Measurements from ENCODE around the gene ANKRD34A.

ANKRD34A gene

GRCh38 chr1:145964328-145965118, at the start of gene ANKRD34A, which contains the start of gene POLR3GL:
TSS of gene ANKRD34A (minus strand) at chr1:145964575. CDS start at chr1:145961759, 2,816 bp downstream.
TSS of gene POLR3GL (plus strand) at chr1:145964690. CDS start at chr1:145974866, 10,176 bp downstream.
- peak; percentile 83 for DNase-seq (ENCODE audit: insufficient read length, low spot score)
- TF ChIP-seq POLR2A (IDR thresholded peaks at IDR 0.05; ENCODE audit: low read depth, low read length), result peak; percentile 73
- no peak for FAIRE-seq

DNA sequence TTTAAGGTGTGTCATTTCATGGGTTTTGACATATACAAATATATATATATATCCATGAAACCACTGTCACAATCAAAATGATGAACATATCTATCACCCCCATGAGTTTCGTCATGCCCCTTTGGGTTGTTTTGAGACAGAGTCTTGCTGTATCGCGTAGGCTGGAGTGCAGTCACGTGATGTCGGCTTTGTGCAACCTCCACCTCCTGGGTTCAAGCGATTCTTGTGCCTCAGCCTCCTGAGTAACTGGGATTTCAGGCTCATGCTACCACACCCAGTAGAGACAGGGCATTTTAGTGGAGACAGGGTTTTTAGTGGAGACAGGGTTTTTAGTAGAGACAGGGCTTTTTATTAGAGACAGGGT, 49.2 kb upstream of the ANKRD34A start:
- TF ChIP-seq POLR2A (IDR thresholded peaks at IDR 0.05; ENCODE audit: low read depth, low read length), result no peak
- FAIRE-seq (no peak), DNase-seq (ENCODE audit: insufficient read length, low spot score) (no peak)

- TF ChIP-seq POLR2A (IDR thresholded peaks at IDR 0.05; ENCODE audit: low read depth, low read length), result no peak
- FAIRE-seq (peak; percentile 72), DNase-seq (ENCODE audit: insufficient read length, low spot score) (peak; percentile 64)
Measured at GRCh38 chr1:146012703-146013558, 48.6 kb upstream of the ANKRD34A start.

DNA sequence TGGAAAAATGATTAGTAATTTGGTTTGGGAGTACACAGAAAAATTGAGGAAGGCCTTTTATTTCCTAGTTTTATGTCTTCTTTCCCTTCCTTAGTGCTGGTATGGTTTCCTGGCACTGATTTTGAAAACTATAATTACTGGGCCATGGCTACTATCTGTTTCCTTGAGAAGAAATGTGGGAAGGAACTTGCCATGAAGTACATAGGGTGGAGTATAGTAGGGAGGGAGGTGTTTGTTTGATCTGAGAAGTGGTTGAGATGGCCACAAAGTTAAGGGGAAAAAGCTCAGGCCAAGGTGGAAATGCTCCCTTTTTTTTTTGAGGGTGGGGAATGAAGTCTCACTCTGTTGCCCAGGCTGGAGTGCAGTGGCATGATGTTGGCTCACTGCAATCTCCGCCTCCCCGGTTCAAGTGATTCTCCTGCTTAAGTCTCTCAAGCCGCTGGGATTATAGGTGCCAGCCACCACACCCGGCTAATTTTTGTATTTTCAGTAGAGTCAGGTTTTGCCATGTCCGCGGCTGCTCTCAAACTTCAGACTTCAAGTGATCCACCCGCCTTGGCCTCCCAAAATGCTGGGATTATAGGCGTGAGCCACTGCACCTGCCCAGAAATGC, 45.9 kb upstream of the ANKRD34A start:
- DNase-seq (ENCODE audit: insufficient read length, low spot score) (no peak), FAIRE-seq (no peak)
- no peak for TF ChIP-seq POLR2A (IDR thresholded peaks at IDR 0.05; ENCODE audit: low read depth, low read length)

DNA sequence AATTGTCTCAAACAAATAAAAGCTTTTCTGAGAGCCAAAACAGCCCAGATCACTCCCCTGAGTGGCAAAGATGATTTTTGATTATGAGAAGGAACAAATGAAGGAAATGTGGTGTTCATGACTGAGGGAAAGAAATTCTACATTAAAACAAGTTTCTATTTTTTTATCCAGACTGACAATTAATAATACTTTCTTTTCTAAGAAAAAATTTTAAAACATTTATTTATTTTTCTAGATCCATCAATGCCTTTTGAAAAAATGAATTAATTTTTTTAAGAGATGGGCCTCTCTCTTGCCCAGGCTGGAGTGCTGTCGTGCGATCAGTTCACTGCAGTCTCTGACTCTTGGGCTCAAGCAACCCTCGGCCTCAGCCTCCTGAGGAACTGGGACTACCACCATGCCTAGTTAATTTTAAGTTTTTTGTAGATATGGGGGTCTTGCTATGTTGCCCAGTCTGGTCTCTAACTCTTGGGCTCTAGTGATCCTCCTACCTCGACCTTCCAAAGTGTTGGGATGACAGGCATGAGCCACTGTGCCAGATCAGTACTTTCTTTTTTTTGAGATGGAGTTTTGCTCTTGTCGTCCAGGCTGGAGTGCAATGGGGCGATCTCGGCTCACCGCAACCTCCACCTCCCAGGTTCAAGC, 43.2 kb upstream of the ANKRD34A start:
- no peak for TF ChIP-seq POLR2A (IDR thresholded peaks at IDR 0.05; ENCODE audit: low read depth, low read length)
- FAIRE-seq (no peak), DNase-seq (ENCODE audit: insufficient read length, low spot score) (no peak)

DNA sequence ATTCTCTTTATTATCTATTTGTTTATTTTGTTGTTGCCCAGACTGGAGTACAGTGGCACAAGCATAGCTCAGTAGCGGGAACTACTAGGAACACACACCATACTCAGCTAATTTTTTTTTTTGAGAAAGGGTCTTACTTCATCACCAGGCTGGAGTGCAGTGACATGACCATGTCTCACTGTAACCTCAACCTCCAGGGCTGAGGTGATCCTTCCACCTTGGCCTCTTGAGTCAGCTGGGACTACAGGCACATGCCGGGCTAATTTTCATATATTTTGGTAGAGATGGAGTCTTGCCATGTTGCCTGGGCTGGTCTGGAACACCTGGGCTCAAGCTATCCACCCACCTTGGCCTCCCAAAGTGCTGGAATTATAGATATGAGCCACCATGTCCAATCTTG, 37.3 kb upstream of the ANKRD34A start:
- TF ChIP-seq POLR2A (IDR thresholded peaks at IDR 0.05; ENCODE audit: low read depth, low read length), result no peak
- FAIRE-seq (no peak), DNase-seq (ENCODE audit: insufficient read length, low spot score) (no peak)

DNA sequence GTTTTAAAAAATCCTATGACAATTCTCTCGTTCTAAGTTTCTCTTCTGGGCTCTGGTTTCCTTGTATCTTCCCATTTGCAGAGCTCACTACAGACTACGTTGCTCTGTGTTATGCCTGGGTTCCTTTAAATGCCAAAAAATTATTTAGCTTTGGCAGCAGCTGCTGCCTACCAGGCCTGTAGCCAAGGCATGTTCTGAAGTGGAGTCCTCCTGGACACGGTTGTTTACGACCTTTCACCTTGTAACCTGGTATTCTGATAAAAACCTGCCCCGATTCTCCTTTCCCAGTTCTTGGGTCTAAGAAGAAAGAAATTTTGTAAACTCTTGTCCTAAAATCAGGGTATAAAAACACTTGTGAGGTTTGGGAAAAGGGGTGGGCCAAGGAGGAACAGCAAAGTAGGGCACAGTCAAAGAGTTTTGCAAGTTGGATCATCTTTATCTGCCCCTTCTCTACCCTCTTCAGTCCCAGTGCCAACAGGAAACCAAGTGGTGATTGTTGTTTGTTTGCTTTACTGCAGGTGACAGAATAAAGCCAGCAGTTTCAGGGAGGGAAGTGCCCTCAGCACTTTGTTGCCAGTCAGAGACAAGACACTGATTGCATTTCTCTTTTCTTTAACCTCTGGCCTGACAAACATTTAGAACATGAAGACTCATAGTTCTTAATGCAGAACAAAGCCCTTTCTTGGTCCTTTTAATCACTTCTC, 35.1 kb upstream of the ANKRD34A start:
- no peak for TF ChIP-seq POLR2A (IDR thresholded peaks at IDR 0.05; ENCODE audit: low read depth, low read length)
- no peak for DNase-seq (ENCODE audit: insufficient read length, low spot score)
- no peak for FAIRE-seq

DNA sequence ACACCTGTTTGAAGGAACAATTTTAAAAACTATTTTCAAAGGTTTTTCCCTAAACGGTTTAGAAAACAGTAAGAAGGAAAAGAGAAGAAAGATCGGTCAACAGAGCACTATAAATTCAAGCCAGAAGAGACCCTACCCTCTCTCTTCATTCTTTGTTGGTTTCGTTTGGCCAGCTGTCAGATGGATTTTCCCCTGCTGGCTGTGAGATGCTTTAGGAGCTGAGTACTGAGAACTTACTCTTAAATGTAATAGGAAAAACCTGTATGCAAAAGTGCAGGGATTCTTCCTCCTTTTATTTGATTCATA, 33.3 kb upstream of the ANKRD34A start:
- TF ChIP-seq POLR2A (IDR thresholded peaks at IDR 0.05; ENCODE audit: low read depth, low read length), result no peak
- no peak for FAIRE-seq
- DNase-seq (ENCODE audit: insufficient read length, low spot score), result no peak

DNA sequence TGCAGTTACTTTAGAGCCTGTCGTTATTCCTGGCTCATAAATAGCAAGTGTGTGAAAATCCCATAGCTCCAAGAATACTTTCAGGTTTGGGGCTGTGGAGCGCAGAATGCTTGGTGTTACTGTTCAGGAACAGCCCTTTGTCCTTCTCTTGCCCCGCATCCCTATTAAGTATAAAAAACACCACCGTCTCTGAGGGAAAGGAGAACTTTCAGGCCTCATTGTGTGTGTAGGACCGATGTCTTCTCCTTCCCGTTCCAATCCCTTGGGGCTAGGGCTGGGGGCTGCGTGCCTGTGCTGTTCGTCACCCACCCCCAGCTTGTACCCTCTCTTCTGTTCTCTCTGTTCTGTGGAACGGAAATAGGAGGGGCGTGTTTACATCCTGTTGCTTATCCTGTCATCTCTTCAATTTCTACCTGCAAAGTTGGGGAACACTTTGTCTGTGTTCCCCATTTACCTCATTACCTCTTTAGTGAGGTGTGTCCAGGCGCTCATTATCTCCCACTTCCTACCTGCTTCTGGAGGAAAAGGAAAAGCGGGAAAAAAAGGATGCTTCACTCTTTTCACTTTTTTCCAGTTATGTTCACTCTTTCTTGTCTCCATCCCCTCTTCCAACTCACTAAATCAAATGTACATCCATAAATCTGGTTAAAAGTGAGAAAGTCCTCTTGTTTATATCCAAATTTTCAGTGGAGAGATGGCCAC, 32.8 kb upstream of the ANKRD34A start:
- FAIRE-seq (no peak), DNase-seq (ENCODE audit: insufficient read length, low spot score) (no peak)
- no peak for TF ChIP-seq POLR2A (IDR thresholded peaks at IDR 0.05; ENCODE audit: low read depth, low read length)

GRCh38 chr1:145996433-145997015, 32.1 kb upstream of the ANKRD34A start, which contains the start of gene TXNIP:
TSS of gene TXNIP (minus strand) at chr1:145996579. CDS start at chr1:145996266, 313 bp downstream.
- peak; percentile 97 for DNase-seq (ENCODE audit: insufficient read length, low spot score)
- TF ChIP-seq POLR2A (IDR thresholded peaks at IDR 0.05; ENCODE audit: low read depth, low read length), result peak; percentile 48; the same call in 1 of the 2 replicates
- no peak for FAIRE-seq

DNA sequence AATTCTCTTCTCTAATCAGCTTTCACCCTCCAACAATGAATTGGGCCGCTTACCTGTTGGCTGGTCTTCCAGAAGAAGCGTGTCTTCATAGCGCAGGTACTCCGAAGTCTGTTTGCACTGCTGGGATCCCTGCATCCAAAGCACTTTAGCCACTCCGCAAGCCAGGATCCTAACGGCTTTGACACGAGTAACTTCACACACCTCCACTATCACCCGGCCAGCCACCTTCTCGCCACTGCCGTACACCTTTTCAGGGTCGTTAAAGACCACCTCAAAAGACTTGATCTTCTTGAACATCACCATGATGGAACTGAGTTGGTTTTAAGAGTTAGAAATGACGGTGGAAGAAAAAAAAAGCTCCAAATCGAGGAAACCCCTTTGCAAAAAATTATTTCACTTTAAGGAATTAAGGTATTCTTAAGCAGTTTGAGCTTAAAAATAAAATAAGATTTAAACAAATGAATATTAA, 31.6 kb upstream of the ANKRD34A start:
- FAIRE-seq, result no peak
- no peak for DNase-seq (ENCODE audit: insufficient read length, low spot score)
- TF ChIP-seq POLR2A (IDR thresholded peaks at IDR 0.05; ENCODE audit: low read depth, low read length), result no peak

Data from H54 (cell line).